Measurements from ENCODE around the gene HEATR3.
"Not testable (repeated sequence)": the region's sequence is repeated elsewhere in the genome, so short reads cannot be mapped to it uniquely, and the experiment has no call there.

The HEATR3 gene

DNA sequence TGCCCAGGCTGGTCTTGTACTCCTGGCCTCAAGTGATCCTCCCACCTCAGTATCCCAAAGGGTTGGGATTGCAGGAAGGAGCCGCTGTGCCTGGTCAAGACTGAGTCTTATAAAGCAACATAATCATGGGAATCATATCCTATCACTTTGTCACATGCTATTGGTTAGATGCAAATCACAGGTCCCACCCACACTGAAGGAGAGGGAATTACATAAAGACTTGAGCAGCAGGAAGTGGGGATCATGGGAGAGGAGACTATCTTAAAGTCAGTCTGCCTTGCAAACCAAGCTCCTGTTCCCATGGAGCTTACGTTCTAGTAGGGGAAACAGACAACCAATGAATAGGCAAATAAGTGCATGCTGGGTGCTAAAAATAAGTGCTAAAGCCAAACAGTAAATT is 59.0 kb downstream of the HEATR3 start:
- no peak overlapping the region for H3K4me3 Mint-ChIP-seq
- no peaks in the 10 kb centered on the region for H3K27me3 Mint-ChIP-seq (ENCODE audit: low read depth)
- no peaks in the 10 kb centered on the region for H3K4me1 Mint-ChIP-seq
- H3K9me3 Mint-ChIP-seq = no peaks in the 10 kb centered on the region
- no peaks in the 10 kb centered on the region for H3K36me3 Mint-ChIP-seq (ENCODE audit: low read depth)
- no peak overlapping the region for H3K27ac Mint-ChIP-seq
- TF ChIP-seq, protein P1, sequence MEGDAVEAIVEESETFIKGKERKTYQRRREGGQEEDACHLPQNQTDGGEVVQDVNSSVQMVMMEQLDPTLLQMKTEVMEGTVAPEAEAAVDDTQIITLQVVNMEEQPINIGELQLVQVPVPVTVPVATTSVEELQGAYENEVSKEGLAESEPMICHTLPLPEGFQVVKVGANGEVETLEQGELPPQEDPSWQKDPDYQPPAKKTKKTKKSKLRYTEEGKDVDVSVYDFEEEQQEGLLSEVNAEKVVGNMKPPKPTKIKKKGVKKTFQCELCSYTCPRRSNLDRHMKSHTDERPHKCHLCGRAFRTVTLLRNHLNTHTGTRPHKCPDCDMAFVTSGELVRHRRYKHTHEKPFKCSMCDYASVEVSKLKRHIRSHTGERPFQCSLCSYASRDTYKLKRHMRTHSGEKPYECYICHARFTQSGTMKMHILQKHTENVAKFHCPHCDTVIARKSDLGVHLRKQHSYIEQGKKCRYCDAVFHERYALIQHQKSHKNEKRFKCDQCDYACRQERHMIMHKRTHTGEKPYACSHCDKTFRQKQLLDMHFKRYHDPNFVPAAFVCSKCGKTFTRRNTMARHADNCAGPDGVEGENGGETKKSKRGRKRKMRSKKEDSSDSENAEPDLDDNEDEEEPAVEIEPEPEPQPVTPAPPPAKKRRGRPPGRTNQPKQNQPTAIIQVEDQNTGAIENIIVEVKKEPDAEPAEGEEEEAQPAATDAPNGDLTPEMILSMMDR (IDR thresholded peaks at IDR 0.05; ENCODE audit: unreplicated experiment in 3 of 3) = no peak

DNA sequence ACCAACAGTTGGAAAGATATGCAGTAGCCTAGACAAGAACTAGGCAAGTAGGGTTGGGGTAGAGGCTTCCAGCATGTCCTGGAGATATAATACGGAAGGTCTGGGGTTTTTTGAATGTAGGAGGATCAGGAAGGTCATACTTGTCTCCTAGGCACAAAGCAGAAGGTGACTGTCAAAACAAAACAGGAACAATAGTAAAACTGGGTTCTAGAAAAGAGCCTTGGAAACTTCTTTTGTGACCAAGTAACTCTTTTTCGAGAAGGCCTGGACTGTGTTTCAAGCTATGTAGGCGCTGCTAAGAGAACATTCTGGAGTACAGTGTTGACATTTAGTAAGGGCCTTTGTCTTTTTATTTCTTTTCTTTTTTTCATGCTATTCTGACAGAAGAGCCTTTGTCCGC is 60.4 kb downstream of the HEATR3 start:
- TF ChIP-seq, protein P1 (IDR thresholded peaks at IDR 0.05; ENCODE audit: unreplicated experiment in 3 of 3) = no peak
- no peaks in the 10 kb centered on the region for H3K27me3 Mint-ChIP-seq (ENCODE audit: low read depth)
- no peaks in the 10 kb centered on the region for H3K36me3 Mint-ChIP-seq (ENCODE audit: low read depth)
- no peak overlapping the region for H3K4me3 Mint-ChIP-seq
- no peaks in the 10 kb centered on the region for H3K4me1 Mint-ChIP-seq
- no peaks in the 10 kb centered on the region for H3K9me3 Mint-ChIP-seq
- no peak overlapping the region for H3K27ac Mint-ChIP-seq

DNA sequence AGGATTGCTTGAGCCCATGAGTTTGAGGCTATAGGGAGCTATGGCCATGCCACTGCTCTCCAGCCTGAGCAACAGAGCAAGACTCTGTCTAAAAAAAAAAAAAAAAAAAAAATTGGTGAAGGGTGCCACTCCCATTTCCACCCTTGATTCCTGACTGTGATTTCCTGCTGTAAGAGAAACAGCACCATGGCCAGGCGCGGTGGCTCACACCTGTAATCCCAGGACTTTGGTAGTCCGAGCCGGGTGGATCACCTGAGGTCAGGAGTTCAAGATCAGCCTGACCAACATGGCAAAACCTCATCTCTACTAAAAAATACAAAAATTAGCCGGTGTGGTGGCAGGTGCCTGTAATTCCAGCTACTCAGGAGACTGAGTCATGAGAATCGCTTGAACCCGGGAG is 66.8 kb downstream of the HEATR3 start:
- H3K36me3 Mint-ChIP-seq (ENCODE audit: low read depth); H3K9me3 Mint-ChIP-seq; H3K27me3 Mint-ChIP-seq (ENCODE audit: low read depth); H3K27ac Mint-ChIP-seq; H3K4me1 Mint-ChIP-seq; H3K4me3 Mint-ChIP-seq: not testable (repeated sequence)

DNA sequence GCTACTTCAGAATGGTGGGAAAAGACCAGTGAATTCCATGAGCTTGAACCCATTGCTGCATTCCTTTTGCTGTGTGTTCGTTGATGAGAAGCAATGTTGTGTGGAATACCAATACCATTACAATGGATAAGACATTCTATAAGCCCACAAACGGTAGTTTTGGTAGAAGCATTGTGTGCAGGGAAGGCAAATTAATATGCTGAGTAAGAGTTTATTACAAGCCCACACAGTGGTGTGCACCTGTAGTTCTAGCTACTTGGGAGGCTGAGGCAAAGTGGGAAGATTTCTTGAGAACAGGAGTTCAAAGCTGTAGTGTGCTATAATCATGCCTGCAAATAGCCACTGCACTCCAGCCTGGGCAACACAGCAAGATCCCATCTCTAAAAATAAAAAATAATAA is 67.4 kb downstream of the HEATR3 start:
- Mint-ChIP-seq H3K27me3 (ENCODE audit: low read depth) (peaks cover 4% of the 10 kb centered on the region), H3K4me3 (no peak overlapping the region), H3K27ac (no peak overlapping the region), H3K9me3 (no peaks in the 10 kb centered on the region), H3K4me1 (no peaks in the 10 kb centered on the region), H3K36me3 (ENCODE audit: low read depth) (no peaks in the 10 kb centered on the region)
- TF ChIP-seq, protein P1 (IDR thresholded peaks at IDR 0.05; ENCODE audit: unreplicated experiment in 3 of 3) = no peak

DNA sequence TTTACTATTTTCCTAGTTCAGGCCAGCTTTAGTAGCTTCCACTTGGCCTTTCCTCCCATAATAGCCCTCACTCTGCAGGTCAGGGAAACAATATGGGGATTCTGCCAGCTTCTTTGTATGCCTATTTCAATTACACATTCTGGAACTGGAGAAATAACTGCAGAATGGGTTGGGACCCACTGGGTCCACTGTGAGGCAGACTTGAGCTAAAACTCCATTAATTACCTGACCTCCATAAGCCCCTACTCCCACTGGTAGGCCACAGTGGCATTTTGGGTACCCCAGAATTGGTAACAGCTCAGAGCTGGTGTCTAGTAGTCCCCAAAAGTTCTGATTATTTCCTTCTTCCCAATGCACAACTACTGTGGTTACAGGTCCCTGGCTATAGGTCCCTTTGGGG is 70.6 kb downstream of the HEATR3 start:
- Mint-ChIP-seq H3K9me3 (no peaks in the 10 kb centered on the region), H3K4me1 (no peaks in the 10 kb centered on the region), H3K27me3 (ENCODE audit: low read depth) (peaks cover 4% of the 10 kb centered on the region), H3K36me3 (ENCODE audit: low read depth) (no peaks in the 10 kb centered on the region), H3K4me3 (no peak overlapping the region), H3K27ac (no peak overlapping the region)
- TF ChIP-seq, protein P1 (IDR thresholded peaks at IDR 0.05; ENCODE audit: unreplicated experiment in 3 of 3) = no peak

DNA sequence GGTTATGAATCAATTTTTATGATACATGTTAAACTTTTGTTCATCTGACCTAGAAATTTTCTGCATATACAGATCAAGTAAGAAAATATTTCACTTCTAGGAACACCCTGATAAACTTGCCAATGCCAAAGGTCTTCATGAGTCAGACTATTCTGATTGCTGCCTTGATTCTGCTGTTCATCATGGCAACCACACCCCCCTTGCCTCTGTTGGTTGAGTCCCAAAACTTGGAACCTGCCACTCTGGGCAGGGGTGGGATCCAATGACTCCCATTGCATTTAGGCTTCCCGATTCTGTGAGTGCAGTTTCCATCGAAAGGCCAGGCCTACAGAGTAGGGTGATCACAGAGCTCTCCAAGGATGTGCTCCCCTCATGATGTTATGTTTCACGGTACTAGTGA is 71.5 kb downstream of the HEATR3 start:
- H3K27me3 Mint-ChIP-seq (ENCODE audit: low read depth) = peaks cover 4% of the 10 kb centered on the region
- H3K4me1 Mint-ChIP-seq = no peaks in the 10 kb centered on the region
- no peak overlapping the region for H3K27ac Mint-ChIP-seq
- no peaks in the 10 kb centered on the region for H3K36me3 Mint-ChIP-seq (ENCODE audit: low read depth)
- H3K4me3 Mint-ChIP-seq = no peak overlapping the region
- no peaks in the 10 kb centered on the region for H3K9me3 Mint-ChIP-seq
- TF ChIP-seq, protein P1 (IDR thresholded peaks at IDR 0.05; ENCODE audit: unreplicated experiment in 3 of 3) = no peak

DNA sequence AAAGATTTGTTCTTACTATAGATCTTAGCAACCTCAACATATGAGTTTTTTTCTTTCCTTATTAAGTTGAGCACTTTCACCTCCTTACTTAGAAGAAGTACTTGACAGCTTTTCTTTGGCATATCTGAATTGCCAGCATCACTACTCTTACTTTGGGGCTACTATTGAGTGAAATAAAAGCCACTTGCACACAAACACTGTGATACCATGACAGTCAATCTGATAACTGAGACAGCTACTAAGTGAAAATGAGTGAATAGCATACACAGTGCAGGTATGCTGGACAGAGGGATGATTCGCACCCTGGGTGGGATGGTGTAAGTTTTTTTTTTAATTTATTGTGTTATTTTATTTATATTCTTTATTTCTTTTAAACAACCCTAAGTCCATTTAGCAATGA is 73.8 kb downstream of the HEATR3 start:
- Mint-ChIP-seq H3K9me3 (no peaks in the 10 kb centered on the region), H3K27me3 (ENCODE audit: low read depth) (no peaks in the 10 kb centered on the region), H3K36me3 (ENCODE audit: low read depth) (no peaks in the 10 kb centered on the region), H3K4me1 (no peaks in the 10 kb centered on the region), H3K27ac (no peak overlapping the region), H3K4me3 (no peak overlapping the region)
- TF ChIP-seq, protein P1 (IDR thresholded peaks at IDR 0.05; ENCODE audit: unreplicated experiment in 3 of 3) = no peak
